ENCODE results near the gene TMCO4.

- TF ChIP-seq CTCF (conservative IDR thresholded peaks at IDR 0.05 in 1 of 2, IDR thresholded peaks at IDR 0.05 in 1 of 2; ENCODE audit: extremely low read depth in 1 of 2, insufficient read depth in 1 of 2, low read depth in 1 of 2, low read length in 2 of 2) (no peak), EZH2 (IDR thresholded peaks at IDR 0.05; ENCODE audit: borderline replicate concordance, low read length) (no peak)
Measured at GRCh38 chr1:19682901-19683300, 116.8 kb downstream of the TMCO4 start.
